Esophagus (tissue), 2 donors: ENCODE data around the gene ZNF622. TPM values are rescaled to one million over a fixed set of nuclear protein-coding genes. Genes with fewer than 3 reads are reported as not detected.

Experiments
- H3K27ac ChIP-seq, 2 donors: one replicate each; pipeline ENCODE4 v1.5.1; 2013; ENCODE audit warnings: low read depth in 2 of 2, mild to moderate bottlenecking in 2 of 2, inconsistent platforms in 1 of 2, low read length in 1 of 2, moderate library complexity in 1 of 2
- H3K27me3 ChIP-seq, 2 donors: one replicate each; pipeline ENCODE4 v1.6.1; 2013; ENCODE audit warnings: low read length in 2 of 2, control low read depth in 1 of 2, mild to moderate bottlenecking in 1 of 2; ENCODE audit not compliant: insufficient read depth in 2 of 2, control insufficient read depth in 1 of 2
- H3K36me3 ChIP-seq, 2 donors: one replicate each; pipeline ENCODE4 v1.6.1; 2013; ENCODE audit warnings: low read length in 1 of 2; ENCODE audit not compliant: control insufficient read depth in 2 of 2, insufficient read depth in 2 of 2
- H3K4me1 ChIP-seq, 2 donors: one replicate each; pipeline ENCODE4 v1.6.1; 2013; ENCODE audit warnings: low read length in 1 of 2; ENCODE audit not compliant: control insufficient read depth in 2 of 2, insufficient read depth in 2 of 2
- H3K4me3 ChIP-seq, 2 donors: one replicate each; pipeline ENCODE4 v1.5.1; 2013; ENCODE audit warnings: low read length in 2 of 2, mild to moderate bottlenecking in 2 of 2, low read depth in 1 of 2, moderate library complexity in 1 of 2
- H3K9me3 ChIP-seq, 2 donors: one replicate each; pipeline ENCODE4 v1.6.1; 2013; ENCODE audit warnings: mild to moderate bottlenecking in 2 of 2, low read depth in 1 of 2, low read length in 1 of 2, moderate library complexity in 1 of 2; ENCODE audit not compliant: control insufficient read depth in 2 of 2, insufficient read depth in 1 of 2
- WGBS, 2 donors: extraction: QIAGEN DNeasy Blood & Tissue Kit; methylation state at CpG; one replicate each; pipeline ENCODE4 v1.1.7; 2013; 5-methylcytosine and 5-hydroxymethylcytosine counted together
- polyA plus RNA-seq, 2 donors: library from polyadenylated mRNA; stranded (reverse); fragments of 200-250 nt; gene quantifications; one replicate each; pipeline ENCODE4 v1.2.3, GENCODE V29; 2013
- donor health status: healthy with polysubstance abuse.
- donor health status: Bipolar disorder and iron deficiency.

Gene ZNF622
- polyA plus RNA-seq, 2 donors, result 7.7 to 16.6 TPM

DNA sequence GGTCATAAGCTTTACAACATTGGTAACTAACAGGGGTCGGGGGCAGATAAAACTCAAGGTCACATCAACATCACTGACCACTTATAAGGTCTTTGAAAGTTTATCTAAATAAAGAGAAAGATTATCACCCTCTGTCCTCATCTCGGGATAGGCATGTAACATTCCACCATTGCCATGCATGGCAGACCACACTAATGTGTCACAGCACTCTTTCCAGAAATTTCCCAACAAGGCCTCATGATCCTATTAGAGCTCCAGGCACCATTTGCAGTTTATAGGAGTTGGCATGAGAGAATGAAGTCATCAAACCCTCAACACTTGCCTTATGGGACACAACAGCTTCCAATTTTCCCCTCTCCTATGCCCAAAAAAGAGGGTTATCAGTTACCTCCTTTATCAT, 31.9 kb upstream of the ZNF622 start:
- no peaks in the 10 kb centered on the region for H3K27me3 ChIP-seq
- no peaks in the 10 kb centered on the region for H3K36me3 ChIP-seq
- H3K27ac ChIP-seq, result no peak overlapping the region
- H3K4me1 ChIP-seq, result no peaks in the 10 kb centered on the region
- no peak overlapping the region for H3K4me3 ChIP-seq
- H3K9me3 ChIP-seq, result peaks cover 0 to 10% of the 10 kb centered on the region in 2 donors
- 81 to 87% methylated on average over 2 of the region's 2 CpGs for WGBS, 2 donors

DNA sequence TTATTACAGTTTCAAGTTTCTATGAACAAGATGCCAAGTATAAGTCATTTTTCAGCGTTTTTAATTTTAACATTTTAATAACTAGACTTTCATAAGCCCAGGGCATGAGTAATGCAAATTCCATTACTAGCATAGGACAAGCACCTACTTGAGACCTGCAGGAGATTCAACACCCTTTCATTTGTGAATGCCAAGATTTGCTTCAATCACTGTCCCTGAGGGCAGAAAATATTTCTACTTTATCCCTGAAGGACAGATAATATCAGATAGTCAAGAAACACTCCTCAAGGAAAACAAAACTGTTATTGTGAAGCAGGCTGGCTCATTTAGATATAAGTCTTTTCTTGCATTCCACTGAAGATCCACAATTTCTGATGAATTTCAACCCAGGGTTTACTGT, 27.7 kb upstream of the ZNF622 start:
- Histone ChIP-seq H3K9me3 (peaks cover 0 to 6% of the 10 kb centered on the region in 2 donors), H3K27ac (no peak overlapping the region), H3K27me3 (no peaks in the 10 kb centered on the region), H3K36me3 (no peaks in the 10 kb centered on the region), H3K4me1 (no peaks in the 10 kb centered on the region), H3K4me3 (no peak overlapping the region)
- WGBS, 2 donors, result 38 to 45% methylated on average over 1 of the region's 1 CpG

DNA sequence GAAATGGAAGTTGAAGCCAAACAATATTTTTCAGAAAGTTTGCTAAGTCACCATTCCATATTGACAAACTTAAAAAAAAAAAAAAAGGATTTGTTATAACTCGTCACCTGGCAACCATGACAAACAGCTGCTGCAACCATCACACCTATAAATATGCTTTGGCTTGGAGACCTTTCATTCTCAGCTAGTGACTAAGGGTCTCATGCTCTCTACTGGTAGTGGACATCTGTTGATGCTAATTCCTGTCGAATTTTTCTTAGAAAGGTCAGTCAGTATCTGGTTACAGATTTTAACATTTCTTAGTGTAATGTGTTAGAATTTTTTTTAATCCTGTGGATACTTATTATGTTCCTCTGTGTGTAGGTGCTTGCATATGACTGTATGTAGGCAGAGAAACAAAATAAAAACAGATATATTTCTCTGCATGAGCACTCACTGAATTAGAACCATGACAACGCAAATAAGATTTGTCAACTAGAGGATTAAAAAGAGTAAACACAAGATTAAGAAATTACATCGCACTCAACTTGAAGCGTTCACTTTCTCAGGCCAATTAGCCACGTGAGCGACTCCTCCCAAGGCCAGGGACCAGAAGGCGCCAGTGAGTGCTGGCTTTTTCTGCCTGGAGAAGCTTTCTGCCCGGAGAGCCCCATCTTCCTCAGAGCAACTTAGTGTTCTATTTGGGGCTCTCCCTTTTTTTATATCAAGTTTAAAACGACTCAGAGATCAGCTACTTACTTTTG, 27.0 kb upstream of the ZNF622 start:
- Histone ChIP-seq H3K36me3 (no peaks in the 10 kb centered on the region), H3K9me3 (peaks cover 0 to 6% of the 10 kb centered on the region in 2 donors), H3K27me3 (no peaks in the 10 kb centered on the region), H3K4me1 (no peaks in the 10 kb centered on the region), H3K27ac (peak overlapping the region in 1 of 2 donors; percentile 34), H3K4me3 (no peak overlapping the region)
- 36 to 44% methylated on average over 10 of the region's 10 CpGs for WGBS, 2 donors

DNA sequence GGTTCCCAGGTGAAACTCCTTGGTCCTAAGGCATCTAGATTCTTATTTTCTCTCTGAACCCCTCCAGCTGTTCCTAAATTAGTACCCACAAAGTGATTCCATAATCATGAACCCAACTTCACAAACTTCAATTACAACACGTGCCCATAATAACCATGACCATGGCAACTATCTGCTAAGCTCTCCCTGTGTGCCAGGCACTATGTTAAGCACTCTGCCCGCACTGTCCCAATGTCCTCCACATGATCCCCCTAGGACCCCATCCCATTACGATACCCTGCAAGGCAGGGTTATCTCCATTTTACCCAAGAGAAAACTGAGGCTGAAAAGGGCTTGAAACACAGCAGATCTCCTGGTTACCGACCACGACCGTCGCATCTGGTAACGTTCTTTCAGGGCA, 25.3 kb upstream of the ZNF622 start:
- Histone ChIP-seq H3K27ac (no peak overlapping the region), H3K9me3 (peaks cover 0 to 6% of the 10 kb centered on the region in 2 donors), H3K4me1 (no peaks in the 10 kb centered on the region), H3K27me3 (no peaks in the 10 kb centered on the region), H3K36me3 (no peaks in the 10 kb centered on the region), H3K4me3 (no peak overlapping the region)
- whole genome bisulfite sequencing, 2 donors, result 88 to 91% methylated on average over 8 of the region's 8 CpGs

DNA sequence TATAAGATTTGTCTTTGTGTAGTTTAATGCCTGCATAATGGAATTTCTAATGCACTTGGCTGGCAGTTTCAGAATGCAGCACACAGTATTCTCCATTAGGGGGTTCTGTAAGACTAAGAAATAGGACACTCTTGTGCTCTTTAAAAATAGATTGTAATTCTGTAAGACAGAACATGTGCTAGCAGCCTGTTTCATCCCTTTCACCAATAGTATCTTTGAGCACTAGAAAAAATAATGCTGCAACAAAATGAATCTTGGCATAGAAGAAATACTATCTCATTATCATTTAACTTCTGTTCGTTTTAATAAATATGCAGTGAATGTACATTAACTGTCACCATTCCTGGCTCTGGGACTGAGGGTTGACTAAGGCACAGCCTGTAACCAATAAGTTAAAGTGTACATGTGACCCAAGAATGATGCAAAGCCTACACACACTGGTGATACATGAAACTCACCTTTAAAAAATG, 23.8 kb upstream of the ZNF622 start:
- H3K9me3 ChIP-seq, result peaks cover 0 to 2% of the 10 kb centered on the region in 2 donors
- WGBS, 2 donors, result 23 to 25% methylated on average over 1 of the region's 1 CpG
- H3K36me3 ChIP-seq, result no peaks in the 10 kb centered on the region
- no peaks in the 10 kb centered on the region for H3K4me1 ChIP-seq
- H3K27ac ChIP-seq, result no peak overlapping the region
- H3K4me3 ChIP-seq, result no peak overlapping the region
- H3K27me3 ChIP-seq, result no peaks in the 10 kb centered on the region

DNA sequence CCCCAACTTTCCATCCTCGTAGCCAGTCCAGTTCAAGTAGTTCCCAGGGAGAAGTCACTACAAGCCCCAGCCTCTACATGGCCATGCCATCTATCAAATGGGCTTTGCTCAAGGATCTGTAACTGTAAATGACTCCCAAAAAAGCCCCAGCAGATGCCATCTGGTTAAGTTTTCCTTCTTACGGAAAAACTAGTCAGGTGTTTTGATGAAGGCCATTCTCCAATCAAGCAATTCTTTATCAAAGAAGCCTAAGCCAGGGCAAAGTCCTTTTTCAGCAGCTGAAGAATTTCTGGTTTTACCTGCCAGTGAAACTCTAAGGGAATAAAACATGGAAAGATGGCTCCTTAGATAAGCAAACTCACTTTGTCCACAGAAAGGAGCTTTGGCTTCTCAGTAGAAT, 21.9 kb upstream of the ZNF622 start:
- Histone ChIP-seq H3K4me3 (no peak overlapping the region), H3K4me1 (no peaks in the 10 kb centered on the region), H3K27ac (no peak overlapping the region), H3K9me3 (no peaks in the 10 kb centered on the region), H3K27me3 (no peaks in the 10 kb centered on the region), H3K36me3 (no peaks in the 10 kb centered on the region)
- WGBS, 2 donors, result 78 to 95% methylated on average over 2 of the region's 2 CpGs

DNA sequence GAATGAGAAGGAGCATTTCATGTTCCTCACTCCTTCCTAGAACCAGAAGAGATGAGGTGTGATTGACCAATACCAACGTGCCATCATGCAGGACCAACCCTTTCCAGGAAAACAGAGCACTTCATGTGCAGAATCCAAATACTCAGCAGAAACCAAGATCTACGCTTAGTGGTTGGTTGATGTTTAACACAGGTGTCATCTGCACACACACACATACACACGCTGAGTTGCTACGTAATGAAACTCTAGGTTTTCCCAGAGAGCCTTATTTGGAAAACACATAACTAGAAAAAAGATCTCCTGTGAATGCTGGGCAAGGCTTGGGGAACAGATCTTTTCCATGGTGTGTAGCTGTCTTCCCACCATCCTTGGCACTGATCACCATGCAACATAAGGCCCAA, 21.1 kb upstream of the ZNF622 start:
- H3K36me3 ChIP-seq, result no peaks in the 10 kb centered on the region
- 76 to 81% methylated on average over 4 of the region's 4 CpGs for WGBS, 2 donors
- no peaks in the 10 kb centered on the region for H3K9me3 ChIP-seq
- H3K27me3 ChIP-seq, result no peaks in the 10 kb centered on the region
- no peak overlapping the region for H3K4me3 ChIP-seq
- H3K4me1 ChIP-seq, result no peaks in the 10 kb centered on the region
- no peak overlapping the region for H3K27ac ChIP-seq

DNA sequence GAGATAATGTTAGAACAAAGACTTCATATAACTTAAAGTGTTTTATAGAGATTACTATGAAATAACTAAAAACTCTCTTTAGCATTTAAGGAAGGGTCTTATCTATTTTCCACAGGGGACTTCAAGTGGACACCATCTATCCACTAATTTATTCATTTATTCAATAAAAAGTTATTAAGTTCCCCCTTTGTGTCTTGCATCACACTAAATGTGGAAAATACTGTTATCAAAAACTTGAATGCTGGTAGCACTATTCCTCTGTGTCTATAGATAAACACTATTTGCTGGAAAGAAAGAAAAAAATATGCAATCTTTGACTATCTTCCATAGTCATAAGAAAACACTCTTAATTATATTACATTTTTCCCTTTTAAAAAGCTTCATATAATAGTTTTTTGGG, 20.1 kb upstream of the ZNF622 start:
- Histone ChIP-seq H3K27ac (no peak overlapping the region), H3K4me3 (no peak overlapping the region), H3K4me1 (no peaks in the 10 kb centered on the region), H3K9me3 (no peaks in the 10 kb centered on the region), H3K36me3 (no peaks in the 10 kb centered on the region), H3K27me3 (no peaks in the 10 kb centered on the region)

DNA sequence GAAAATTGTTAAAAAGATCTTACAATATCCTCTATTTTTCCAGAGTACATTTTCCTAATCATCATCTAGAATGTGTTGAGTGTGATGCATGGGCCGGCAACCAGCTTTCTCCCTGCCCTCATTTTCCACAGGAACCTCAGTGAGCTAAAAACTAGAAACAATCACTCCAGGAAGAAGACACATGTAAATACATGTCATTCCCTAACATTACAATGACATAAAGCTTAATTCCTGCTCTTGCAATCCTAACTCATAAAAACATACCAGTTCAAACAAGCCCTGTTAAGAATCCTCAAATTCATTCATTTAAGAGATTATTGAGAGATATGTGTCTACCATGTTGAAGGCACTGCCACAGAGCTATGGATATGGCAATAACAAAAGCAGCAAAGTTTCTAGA, 18.5 kb upstream of the ZNF622 start:
- no peaks in the 10 kb centered on the region for H3K27me3 ChIP-seq
- H3K36me3 ChIP-seq, result no peaks in the 10 kb centered on the region
- WGBS, 2 donors, result 50 to 61% methylated on average over 1 of the region's 1 CpG
- no peak overlapping the region for H3K4me3 ChIP-seq
- no peaks in the 10 kb centered on the region for H3K4me1 ChIP-seq
- no peak overlapping the region for H3K27ac ChIP-seq
- no peaks in the 10 kb centered on the region for H3K9me3 ChIP-seq

DNA sequence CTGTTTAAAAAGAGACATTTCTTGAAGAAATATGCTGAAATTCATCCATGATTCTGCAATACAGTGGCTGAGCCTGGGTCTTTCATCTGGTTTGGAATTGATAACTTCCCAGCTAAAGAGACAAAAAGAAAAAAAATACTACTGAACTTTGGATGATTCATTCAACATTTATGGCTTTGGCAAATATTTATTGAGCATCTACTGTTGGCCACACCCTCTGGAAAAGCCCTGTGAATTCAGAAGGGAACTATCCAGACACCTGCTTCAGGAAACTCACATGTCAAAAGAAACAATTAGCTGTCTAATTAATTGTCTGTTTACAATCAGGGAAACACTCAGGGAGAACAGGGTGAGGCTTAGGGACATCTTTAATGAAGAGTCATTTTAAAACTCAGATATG, 17.8 kb upstream of the ZNF622 start:
- H3K27me3 ChIP-seq, result no peaks in the 10 kb centered on the region
- no peak overlapping the region for H3K4me3 ChIP-seq
- H3K9me3 ChIP-seq, result no peaks in the 10 kb centered on the region
- no peaks in the 10 kb centered on the region for H3K36me3 ChIP-seq
- no peaks in the 10 kb centered on the region for H3K4me1 ChIP-seq
- no peak overlapping the region for H3K27ac ChIP-seq
